Gastrocnemius medialis (tissue), 4 donors: ENCODE data around the gene MFAP4.

ENCODE experiments used
- CTCF ChIP-seq, 5 experiments: fragments of 450-650 bp in 3 of 5; fragments of 200-600 bp in 2 of 5; sonication (generic) in 2 of 5; IDR thresholded peaks in 4 of 5; conservative IDR thresholded peaks in 1 of 5; 1 replicate in 4 of 5; 2 replicates in 1 of 5; pipeline ENCODE4 v1.5.1; 2016 to 2019; ENCODE audit warnings: antibody characterized with exemption in 5 of 5, mild to moderate bottlenecking in 3 of 5, moderate library complexity in 3 of 5
- POLR2A ChIP-seq, 2 donors: fragments of 450-650 bp; IDR thresholded peaks; one replicate each; pipeline ENCODE4 v1.6.1; 2017; ENCODE audit warnings: antibody characterized with exemption in 2 of 2, mild to moderate bottlenecking in 2 of 2, moderate library complexity in 2 of 2

GRCh38 chr17:19360772-19361171 lies 26.2 kb downstream of the MFAP4 start:
- TF ChIP-seq CTCF (IDR thresholded peaks at IDR 0.05 in 4 of 5, conservative IDR thresholded peaks at IDR 0.05 in 1 of 5), result no peak
- TF ChIP-seq POLR2A (IDR thresholded peaks at IDR 0.05), result no peak
